ENCODE results near the gene GRID2. TPM values are rescaled to one million over a fixed set of nuclear protein-coding genes. Genes with fewer than 3 reads are reported as not detected.

Gene GRID2
- polyA plus RNA-seq, 1 of the 3 experiments (the other 2 are of a cell fraction) = not detected

GRCh38 chr4:93461541-93461940, 1157.8 kb downstream of the GRID2 start:
- H3K36me3 ChIP-seq (replicated peaks in 1 of 2; ENCODE audit: control insufficient read depth in 1 of 2, insufficient read depth in 2 of 2, low read length in 1 of 2) = no peaks in the 10 kb centered on the region
- no peaks in the 10 kb centered on the region for H3K9me2 ChIP-seq
- CTCF ChIA-PET = no interaction called here
- no peaks in the 10 kb centered on the region for H3K79me2 ChIP-seq (ENCODE audit: insufficient read depth)
- H2AFZ ChIP-seq (ENCODE audit: low read depth) = no peak overlapping the region
- H3K9ac ChIP-seq = no peak overlapping the region
- H3K4me3 ChIP-seq (ENCODE audit: low read depth in 2 of 2, low read length in 1 of 2) = no peak overlapping the region
- peak; percentile 3 for DNase-seq
- no peaks in the 10 kb centered on the region; a peak in 1 of 4 replicates for H3K4me1 ChIP-seq (ENCODE audit: control insufficient read depth in 1 of 2, insufficient read depth in 2 of 2, low read depth in 1 of 2, low read length in 1 of 2)
- no peak for TF ChIP-seq RFX5 (IDR thresholded peaks at IDR 0.05; ENCODE audit: low read length)
- TF ChIP-seq GATA2 (CRISPR knock-in tag; IDR thresholded peaks at IDR 0.05) = no peak
- no peak for TF ChIP-seq RCOR1 (IDR thresholded peaks at IDR 0.05; ENCODE audit: low read length)
- TF ChIP-seq TAF1 (IDR thresholded peaks at IDR 0.05; ENCODE audit: borderline replicate concordance, low read depth, low read length) = no peak
- TF ChIP-seq TCF12 (IDR thresholded peaks at IDR 0.05) = no peak
- TF ChIP-seq ELF1 (IDR thresholded peaks at IDR 0.05) = no peak
- TF ChIP-seq MXI1 (IDR thresholded peaks at IDR 0.05; ENCODE audit: low read depth, low read length) = no peak
- no peak for TF ChIP-seq JUND (IDR thresholded peaks at IDR 0.05)
- TF ChIP-seq NRF1 (IDR thresholded peaks at IDR 0.05; ENCODE audit: low read depth, low read length) = no peak
- no peak for TF ChIP-seq CTCF (IDR thresholded peaks at IDR 0.05)
- TF ChIP-seq USF1 (IDR thresholded peaks at IDR 0.05; ENCODE audit: borderline replicate concordance, low read depth) = no peak
- TF ChIP-seq PBX3 (IDR thresholded peaks at IDR 0.05) = no peak
- no peak for TF ChIP-seq RXRA (IDR thresholded peaks at IDR 0.05; ENCODE audit: borderline replicate concordance, low read depth)
- no peak for TF ChIP-seq NFIC (IDR thresholded peaks at IDR 0.05; ENCODE audit: borderline replicate concordance)
- no peak for TF ChIP-seq USF2 (IDR thresholded peaks at IDR 0.05; ENCODE audit: borderline replicate concordance, low read depth, low read length)
- no peak for TF ChIP-seq FOXM1 (IDR thresholded peaks at IDR 0.05; ENCODE audit: low read depth)
- TF ChIP-seq CHD2 (IDR thresholded peaks at IDR 0.05; ENCODE audit: low read length, partially characterized antibody) = no peak
- TF ChIP-seq SIN3A (IDR thresholded peaks at IDR 0.05; ENCODE audit: borderline replicate concordance, low read depth, low read length) = no peak
- TF ChIP-seq MAX (IDR thresholded peaks at IDR 0.05; ENCODE audit: low read depth) = no peak
- no peak for TF ChIP-seq REST (IDR thresholded peaks at IDR 0.05; ENCODE audit: low read depth, low read length)
- no peaks in the 10 kb centered on the region for H4K20me1 ChIP-seq (ENCODE audit: insufficient read depth)
- no peak overlapping the region for H3K27ac ChIP-seq (ENCODE audit: low read depth in 2 of 2, low read length in 1 of 2)
- H3F3A ChIP-seq (replicated peaks; ENCODE audit: insufficient read depth) = no peaks in the 10 kb centered on the region
- H3K9me3 ChIP-seq = no peaks in the 10 kb centered on the region
- no peak overlapping the region for H3K4me2 ChIP-seq
- POLR2A ChIA-PET = no interaction called here
- H3K27me3 ChIP-seq (ENCODE audit: insufficient read depth) = no peaks in the 10 kb centered on the region
- 36% methylated on average over 3 of the region's 3 CpGs for WGBS (ENCODE audit: low lambda C conversion rate)

Data from SK-N-SH (cell line).